HG03457 (cell line): ENCODE measurements around the gene SPACDR.
"Not testable (repeated sequence)": the region's sequence is repeated elsewhere in the genome, so short reads cannot be mapped to it uniquely, and the experiment has no call there.

Experiments used
- ATAC-seq: cut with Tn5 transposase; IDR thresholded peaks from one replicate; pipeline ENCODE4 v1.9.1; 2021; ENCODE audit warnings: moderate number of reproducible peaks; ENCODE audit not compliant: unreplicated experiment

SPACDR gene

GRCh38 chr7:100466653-100467605 lies 2.9 kb upstream of the SPACDR start:
- no peak for ATAC-seq

- ATAC-seq, result no peak
Measured at GRCh38 chr7:100465702-100466311, 1.7 kb upstream of the SPACDR start.

GRCh38 chr7:100465299-100465698 lies 1.2 kb upstream of the SPACDR start:
- no peak for ATAC-seq

DNA sequence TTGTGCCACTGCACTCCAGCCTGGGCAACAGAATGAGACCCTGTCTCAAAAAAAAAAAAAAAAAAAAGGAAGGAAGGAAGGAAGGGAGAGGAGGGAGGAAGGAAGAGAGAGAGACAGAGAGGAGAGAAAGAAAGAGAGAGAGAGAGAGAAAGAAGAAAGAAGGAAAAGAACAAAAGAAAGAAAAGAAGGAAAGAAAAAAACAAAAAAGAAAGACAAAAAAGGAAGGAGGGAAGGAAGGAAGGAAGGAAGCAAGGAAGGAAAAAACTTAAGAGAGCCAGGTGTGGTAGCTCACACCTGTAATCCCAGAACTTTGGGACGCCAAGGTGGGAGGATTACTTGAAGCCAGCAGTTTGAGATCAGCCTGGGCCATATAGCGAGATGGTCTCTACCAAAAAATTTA lies 731 bp upstream of the SPACDR start:
- ATAC-seq, result no peak

DNA sequence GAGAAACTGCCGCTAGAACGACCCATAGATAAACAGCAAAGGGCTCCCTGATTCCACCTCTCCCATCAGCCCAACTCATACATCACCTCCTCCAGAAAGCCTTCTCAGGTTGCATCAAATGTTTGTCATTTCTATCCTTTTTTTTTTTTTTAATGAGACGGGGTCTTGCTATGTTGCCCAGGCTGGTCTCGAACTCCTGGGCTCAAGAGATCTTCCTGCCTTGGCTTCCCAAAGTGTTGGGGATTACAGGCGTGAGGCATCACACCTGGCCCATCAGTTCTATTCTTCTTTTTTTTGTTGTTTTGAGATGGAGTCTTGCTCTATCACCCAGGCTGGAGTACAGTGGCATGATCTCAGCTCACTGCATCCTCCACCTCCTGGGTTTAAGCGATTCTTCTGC lies 7.0 kb downstream of the SPACDR start:
- no peak for ATAC-seq

GRCh38 chr7:100456562-100456961 lies 7.5 kb downstream of the SPACDR start:
- ATAC-seq, result no peak

- no peak for ATAC-seq
Measured at GRCh38 chr7:100455206-100455605, 8.9 kb downstream of the SPACDR start.

- not testable (repeated sequence) for ATAC-seq
Measured at GRCh38 chr7:100453854-100454253, 10.2 kb downstream of the SPACDR start.

DNA sequence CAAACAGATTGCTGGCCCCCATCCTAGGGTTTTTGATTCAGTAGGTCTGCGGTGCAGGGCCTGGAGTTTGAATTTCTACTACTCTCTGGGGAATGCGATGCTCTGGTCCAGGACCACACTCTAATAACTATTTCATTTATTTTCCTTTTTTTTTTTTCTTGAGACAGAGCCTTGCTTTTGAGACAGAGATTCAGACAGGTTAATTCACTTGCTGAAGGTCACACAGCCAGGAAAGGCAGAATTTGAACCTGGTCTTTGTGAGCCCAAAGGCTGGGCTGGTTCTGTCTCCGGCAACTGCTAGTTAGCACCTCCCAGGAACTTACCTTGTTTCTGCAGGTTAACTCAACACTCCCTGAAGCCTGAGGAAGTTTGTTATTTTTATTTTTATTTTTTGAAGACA lies 11.5 kb downstream of the SPACDR start:
- ATAC-seq, result no peak

DNA sequence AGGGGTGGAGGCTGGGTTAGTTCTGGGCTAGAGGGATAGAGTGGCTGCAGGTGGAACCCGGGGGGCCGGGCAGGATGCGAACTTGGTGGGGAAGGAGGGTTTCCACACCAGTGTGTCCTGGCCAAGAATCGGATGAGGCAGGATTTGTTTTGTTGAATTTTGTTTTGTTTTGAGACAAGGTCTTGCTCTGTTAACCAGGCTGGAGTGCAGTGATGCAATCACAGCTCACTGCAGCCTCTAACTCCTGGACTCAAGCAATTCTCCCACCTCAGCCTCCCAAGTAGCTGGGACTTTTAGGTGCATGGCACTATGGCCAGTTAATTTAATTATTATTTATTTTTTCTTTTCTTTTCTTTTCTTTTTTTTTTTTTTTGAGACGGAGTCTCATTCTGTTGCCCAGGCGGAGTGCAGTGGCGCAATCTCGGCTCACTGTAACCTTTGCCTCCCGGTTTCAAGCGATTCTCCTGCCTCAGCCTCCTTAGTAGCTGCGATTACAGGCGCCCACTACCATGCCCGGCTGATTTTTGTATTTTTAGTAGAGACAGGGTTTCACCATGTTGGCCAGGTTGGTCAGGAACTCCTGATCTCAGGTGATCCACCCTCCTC lies 14.8 kb downstream of the SPACDR start:
- no peak for ATAC-seq

- not testable (repeated sequence) for ATAC-seq
Measured at GRCh38 chr7:100447363-100447762, 16.7 kb downstream of the SPACDR start.

GRCh38 chr7:100446040-100446439 lies 18.0 kb downstream of the SPACDR start:
- no peak for ATAC-seq

DNA sequence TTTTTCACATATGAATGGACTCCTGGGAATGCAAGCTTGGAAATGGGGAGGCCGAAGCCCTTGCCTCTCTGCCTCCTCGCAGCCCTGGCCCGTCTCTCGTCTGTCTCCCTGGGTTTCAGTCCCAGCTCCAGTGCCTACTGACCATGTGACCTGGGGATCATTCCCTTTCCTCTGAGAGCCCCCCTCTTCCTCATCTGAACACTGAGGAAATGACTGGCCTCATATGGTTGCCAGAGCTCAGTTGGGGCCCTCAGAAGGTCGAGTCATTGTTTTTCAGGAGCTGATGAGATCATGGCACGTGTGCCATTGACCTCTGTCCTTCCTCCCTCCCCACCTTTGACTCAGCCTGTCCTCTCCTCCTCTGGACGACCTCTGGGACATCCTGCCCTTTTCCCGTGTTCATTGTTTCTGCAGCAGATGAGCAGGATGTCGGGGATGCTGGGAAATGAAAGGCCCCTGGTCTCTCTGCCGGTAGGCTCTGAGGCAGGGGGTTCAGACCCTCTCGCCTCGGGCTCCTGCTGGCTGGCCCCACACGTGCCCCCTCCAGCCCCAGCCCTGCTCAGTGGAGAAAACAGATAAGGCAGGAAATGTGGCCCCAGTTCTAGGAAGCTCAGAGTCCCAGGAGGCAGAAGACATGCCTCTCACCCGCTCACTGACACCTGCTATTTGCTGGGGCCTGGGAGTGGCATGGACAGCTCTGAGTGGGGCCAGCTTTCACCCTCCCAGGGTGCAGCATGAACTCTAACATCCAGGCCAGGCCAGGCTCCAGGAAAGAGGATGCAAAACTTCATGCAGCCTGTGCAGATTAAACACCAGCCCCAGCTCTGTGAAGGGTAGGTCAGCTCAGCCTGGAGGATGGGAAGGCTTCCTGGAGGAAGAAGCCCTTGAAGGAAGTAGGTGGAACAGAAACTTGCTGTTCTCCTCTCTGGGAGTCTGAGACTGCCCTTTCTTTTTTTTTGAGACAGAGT lies 19.5 kb downstream of the SPACDR start:
- ATAC-seq, result no peak

DNA sequence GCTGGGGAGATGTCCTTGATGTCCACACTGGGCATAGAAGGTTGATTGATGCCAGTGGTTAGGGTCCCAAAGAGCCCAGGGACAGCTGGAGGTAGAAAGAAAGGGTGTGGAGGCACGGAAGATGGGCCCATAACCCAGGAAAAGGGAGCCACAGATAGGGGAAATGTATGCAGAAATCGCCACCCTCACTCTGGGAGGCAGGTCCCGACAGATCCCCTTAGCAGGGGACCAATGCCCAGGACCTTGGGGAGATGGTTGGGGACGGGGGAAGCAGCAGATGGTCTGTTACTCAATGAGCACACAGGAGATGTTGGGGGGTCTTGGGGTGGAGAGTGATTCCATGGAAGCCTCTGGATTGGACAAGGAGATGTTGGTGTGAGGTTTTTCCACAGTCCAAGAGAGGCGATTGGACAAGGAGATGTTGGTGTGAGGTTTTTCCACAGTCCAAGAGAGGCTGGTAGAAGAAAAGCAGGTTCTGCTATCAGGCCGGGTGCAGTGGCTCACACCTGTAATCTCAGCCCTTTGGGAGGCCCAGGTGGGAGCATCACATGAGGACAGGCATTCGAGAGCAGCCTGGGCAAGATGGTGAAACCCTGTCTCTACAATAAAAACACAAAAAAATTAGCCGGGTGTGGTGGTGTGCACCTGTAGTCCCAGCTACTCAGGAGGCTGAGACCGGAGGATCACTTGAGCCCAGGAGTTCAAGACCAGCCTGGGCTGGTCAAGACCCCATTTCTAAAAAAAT lies 20.8 kb downstream of the SPACDR start:
- ATAC-seq, result no peak

- ATAC-seq, result no peak
Measured at GRCh38 chr7:100441641-100442535, 22.2 kb downstream of the SPACDR start.

DNA sequence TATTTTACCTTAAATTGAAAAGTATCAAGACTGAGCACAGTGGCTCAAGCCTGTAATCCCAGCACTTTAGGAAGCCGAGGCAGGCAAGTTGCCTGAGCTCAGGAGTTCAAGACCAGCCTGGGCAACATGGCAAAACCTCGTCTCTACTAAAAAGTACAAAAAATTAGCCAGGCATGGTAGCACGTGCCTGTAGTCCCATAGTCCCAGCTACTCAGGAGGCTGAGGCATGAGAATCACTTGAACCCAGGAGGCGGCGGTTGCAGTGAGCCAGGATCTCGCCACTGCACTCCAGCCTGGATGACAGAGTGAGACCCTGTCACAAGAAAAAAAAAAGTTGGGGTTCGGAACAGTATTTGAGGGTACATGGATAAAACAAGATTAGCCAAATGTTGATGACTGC lies 24.8 kb downstream of the SPACDR start:
- ATAC-seq, result not testable (repeated sequence)

DNA sequence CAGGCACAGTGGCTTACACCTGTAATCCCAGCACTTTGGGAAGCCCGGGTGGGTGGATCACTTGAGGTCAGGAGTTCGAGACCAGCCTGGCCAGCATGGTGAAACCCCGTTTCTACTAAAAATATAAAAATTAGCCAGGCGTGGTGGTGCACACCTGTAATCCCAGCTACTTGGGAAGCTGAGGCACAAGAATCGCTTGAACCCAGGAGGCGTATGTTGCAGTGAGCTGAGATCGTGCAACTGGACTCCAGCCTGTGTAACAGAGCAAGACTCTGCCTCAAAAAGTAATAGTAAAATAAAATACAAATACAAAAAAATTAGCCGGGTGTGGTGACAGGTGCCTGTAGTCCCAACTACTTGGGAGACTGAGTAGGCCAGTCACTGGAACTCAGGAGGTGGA lies 25.3 kb downstream of the SPACDR start:
- ATAC-seq, result not testable (repeated sequence)

DNA sequence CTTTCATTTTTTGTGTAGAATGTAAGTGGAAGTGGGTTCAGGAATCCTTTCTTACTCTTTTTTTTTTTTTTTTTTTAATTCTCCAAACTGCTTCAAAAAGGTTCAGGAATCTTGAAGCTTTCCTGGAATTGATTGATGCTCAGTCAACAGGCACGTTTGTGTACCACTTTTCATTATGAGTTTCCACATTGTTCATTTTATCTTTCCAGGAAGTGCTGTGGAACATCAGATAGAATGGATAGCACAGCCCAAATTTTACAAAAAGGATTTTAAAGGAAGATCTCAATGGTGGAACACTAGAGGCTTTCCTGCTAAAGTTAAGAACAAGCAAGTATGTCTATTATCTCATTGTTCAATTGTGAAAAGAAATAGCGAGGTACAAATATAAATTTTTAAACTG lies 25.9 kb downstream of the SPACDR start:
- ATAC-seq, result no peak
